ENCODE data around the gene TMEM131.

The TMEM131 gene

DNA sequence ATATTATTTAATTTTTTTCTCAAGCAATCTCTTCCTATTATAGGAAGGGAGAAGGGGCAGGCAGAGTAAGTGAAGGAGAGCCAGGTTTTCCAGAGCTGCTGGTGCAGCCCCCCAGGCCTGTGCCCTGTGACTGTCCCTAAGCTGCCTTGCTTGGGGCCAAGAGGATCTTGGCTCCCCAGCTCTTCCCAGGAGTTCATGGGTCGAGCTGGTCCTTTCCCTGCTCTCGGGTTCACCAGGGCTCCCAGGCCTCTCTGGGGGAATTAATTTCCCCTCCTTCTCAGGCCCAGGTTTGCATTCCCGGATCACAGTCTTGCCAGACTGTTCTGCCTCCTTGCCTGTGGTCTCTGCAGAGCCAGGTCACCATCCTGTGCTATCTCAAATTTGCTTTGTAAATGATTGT, 12.7 kb upstream of the TMEM131 start:
- TF ChIP-seq, protein P1, sequence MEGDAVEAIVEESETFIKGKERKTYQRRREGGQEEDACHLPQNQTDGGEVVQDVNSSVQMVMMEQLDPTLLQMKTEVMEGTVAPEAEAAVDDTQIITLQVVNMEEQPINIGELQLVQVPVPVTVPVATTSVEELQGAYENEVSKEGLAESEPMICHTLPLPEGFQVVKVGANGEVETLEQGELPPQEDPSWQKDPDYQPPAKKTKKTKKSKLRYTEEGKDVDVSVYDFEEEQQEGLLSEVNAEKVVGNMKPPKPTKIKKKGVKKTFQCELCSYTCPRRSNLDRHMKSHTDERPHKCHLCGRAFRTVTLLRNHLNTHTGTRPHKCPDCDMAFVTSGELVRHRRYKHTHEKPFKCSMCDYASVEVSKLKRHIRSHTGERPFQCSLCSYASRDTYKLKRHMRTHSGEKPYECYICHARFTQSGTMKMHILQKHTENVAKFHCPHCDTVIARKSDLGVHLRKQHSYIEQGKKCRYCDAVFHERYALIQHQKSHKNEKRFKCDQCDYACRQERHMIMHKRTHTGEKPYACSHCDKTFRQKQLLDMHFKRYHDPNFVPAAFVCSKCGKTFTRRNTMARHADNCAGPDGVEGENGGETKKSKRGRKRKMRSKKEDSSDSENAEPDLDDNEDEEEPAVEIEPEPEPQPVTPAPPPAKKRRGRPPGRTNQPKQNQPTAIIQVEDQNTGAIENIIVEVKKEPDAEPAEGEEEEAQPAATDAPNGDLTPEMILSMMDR (conservative IDR thresholded peaks at IDR 0.05; ENCODE audit: low read length): no peak
- DNase-seq (ENCODE audit: low read depth): no peak
- no peak overlapping the region for H3K4me3 ChIP-seq (ENCODE audit: low read length)

DNA sequence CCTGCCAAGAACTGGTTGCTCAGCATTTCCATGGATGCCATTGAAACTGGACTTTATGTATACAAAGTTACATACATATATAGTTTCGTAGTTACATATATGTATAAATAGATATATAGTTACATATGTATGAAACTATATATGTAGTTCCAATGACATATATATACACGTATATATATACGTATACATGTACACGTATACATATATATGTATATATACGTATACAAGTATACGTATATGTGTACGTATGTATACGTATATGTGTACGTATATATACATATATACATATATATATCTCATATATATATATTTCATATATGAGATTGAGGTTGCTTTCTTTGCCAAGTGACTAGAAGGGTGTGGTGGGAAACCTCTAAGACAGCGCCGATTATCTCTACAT, 10.6 kb upstream of the TMEM131 start:
- H3K4me3 ChIP-seq (ENCODE audit: low read length): no peak overlapping the region
- DNase-seq (ENCODE audit: low read depth): no peak
- TF ChIP-seq, protein P1 (conservative IDR thresholded peaks at IDR 0.05; ENCODE audit: low read length): no peak

DNA sequence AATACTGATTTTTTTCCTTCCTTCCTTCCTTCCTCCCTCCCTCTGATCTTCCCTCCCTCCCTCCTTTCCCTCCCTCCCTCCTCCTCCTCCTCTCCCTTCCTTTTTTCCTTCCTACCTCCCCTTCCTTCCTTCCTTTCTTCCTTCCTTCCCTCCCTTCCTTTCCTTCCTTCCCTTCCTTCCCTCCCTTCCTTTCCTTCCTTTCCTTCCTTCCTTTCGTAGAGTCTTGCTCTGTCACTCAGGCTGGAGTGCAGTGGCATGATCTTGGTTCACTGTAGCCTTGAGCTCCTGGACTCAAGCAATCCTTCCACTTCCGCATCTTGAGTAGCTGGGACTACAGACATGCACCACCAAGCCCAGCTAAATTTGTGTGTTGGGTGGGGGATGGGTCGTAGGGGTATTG, 8.9 kb upstream of the TMEM131 start:
- DNase-seq (ENCODE audit: low read depth): no peak
- H3K4me3 ChIP-seq (ENCODE audit: low read length): no peak overlapping the region
- TF ChIP-seq, protein P1 (conservative IDR thresholded peaks at IDR 0.05; ENCODE audit: low read length): no peak

DNA sequence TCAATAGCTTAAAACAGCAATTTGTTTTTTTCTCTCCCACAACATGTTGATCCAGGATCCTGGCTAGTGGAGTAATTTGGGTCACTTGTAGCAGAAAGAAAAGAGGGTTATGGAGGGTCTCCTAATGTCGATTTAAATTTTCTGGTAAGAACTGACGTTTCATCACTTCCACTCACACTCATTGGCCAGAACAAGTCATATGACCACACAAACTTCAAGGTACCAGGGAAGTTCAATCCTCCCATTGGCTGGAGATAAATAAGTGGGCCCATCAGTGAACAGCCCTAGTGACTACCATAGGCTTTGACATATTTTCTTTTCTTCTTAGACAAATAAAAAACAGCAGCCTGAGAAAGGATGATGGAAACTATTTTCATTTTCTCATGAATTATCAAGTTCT, 8.3 kb upstream of the TMEM131 start:
- TF ChIP-seq, protein P1 (conservative IDR thresholded peaks at IDR 0.05; ENCODE audit: low read length): no peak
- no peak overlapping the region for H3K4me3 ChIP-seq (ENCODE audit: low read length)
- DNase-seq (ENCODE audit: low read depth): no peak

DNA sequence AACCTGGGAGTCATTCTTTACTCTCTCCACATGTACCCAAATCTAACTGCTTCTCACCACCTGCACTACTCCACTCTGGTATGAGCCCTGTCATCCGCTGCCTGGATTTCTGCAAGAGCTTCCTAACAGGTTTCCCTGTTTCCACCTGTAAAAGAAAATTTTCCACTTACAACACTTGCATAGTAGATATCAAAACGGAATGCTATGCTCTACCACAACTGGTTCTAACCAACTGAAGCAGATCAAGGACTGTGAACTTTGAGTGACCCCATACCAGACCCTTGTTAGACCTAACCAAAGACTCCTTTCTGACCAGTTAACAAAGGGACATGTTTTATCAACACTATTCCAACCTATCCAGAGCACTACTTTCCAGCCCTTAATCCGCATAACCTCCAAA, 3.8 kb upstream of the TMEM131 start:
- no peak for DNase-seq (ENCODE audit: low read depth)
- TF ChIP-seq, protein P1 (conservative IDR thresholded peaks at IDR 0.05; ENCODE audit: low read length): no peak

DNA sequence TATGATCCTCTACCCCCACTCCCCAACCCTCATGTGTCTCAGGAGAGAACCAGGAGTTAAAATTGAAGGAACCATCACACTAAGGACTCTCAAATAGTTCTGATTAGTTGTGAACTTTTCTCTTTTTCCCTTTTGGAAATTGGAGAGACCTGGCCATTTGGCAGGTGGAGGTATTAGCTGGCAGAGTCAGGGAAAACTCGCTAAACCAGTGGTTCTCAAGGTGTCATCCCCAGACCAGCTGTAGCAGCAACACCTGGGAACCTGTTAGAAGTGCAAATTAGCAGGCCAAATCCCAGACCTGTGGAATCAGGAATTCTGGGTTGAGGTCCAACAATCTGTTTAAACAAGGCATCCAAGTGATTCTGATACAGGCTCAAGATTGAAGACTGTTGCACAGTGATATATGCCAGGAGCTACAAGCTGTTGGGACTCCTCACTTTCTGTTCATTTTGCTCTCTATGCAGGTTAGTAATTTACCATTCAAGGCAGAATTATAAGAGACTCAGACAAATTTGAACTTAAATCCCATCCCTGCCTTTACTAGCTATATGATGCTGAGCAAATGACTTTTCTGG, 2.8 kb upstream of the TMEM131 start:
- no peak for DNase-seq (ENCODE audit: low read depth)
- no peak overlapping the region for H3K4me3 ChIP-seq (ENCODE audit: low read length)
- TF ChIP-seq, protein P1 (conservative IDR thresholded peaks at IDR 0.05; ENCODE audit: low read length): no peak

More for the DNA sequence above, 3.8 kb upstream of the TMEM131 start:
- no peak overlapping the region for H3K4me3 ChIP-seq (ENCODE audit: low read length)

DNA sequence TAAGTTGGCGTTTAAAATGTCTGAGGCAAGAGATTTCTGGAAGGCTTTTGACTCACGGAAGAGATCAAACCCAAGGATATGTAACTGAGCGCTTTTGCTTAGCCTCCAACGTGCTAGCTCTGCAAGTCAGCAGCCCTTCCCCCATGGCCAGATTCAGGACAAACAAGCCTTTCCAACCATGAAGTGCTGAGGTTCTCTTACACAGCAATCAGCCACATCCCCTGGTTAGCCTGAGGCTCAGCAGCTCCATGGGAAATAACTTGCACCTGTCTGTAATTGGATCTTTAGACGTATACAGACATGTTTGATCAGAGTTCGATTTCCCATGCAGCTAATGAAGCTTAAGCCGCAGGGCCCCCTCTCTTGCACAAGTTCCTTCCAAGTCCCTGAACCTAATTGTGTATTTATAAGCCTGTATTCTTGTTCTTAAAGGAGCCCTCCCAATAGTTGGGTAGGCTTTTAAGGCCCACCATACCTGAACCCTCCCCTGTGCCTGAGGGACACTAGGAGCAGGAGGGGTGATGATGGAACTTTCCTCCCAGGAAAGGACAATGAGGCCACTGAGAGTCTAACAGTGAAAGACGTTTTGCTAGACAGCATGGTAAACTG, 2.1 kb upstream of the TMEM131 start:
- DNase-seq (ENCODE audit: low read depth): no peak
- H3K4me3 ChIP-seq (ENCODE audit: low read length): no peak overlapping the region
- TF ChIP-seq, protein P1 (conservative IDR thresholded peaks at IDR 0.05; ENCODE audit: low read length): no peak

Data from AG10803 (cell line).